ENCODE results near the gene ERRFI1. TPM values are rescaled to one million over a fixed set of nuclear protein-coding genes. Genes with fewer than 3 reads are reported as not detected.

ERRFI1 gene
- total and polyA plus RNA-seq, 4 donors = 33.3 to 258 (median 120) TPM

- Histone ChIP-seq H3K9me3 (ENCODE audit: control insufficient read depth, low read length) (no peaks in the 10 kb centered on the region), H3K36me3 (ENCODE audit: control insufficient read depth in 1 of 2, insufficient read depth in 2 of 2, low read length in 1 of 2) (no peaks in the 10 kb centered on the region), H3K4me3 (ENCODE audit: low read length in 2 of 2) (no peak overlapping the region), H3K27ac (ENCODE audit: low read depth in 1 of 2, low read length in 2 of 2) (no peak overlapping the region), H3K27me3 (ENCODE audit: control insufficient read depth in 1 of 2, insufficient read depth in 2 of 2, low read length in 1 of 2) (no peaks in the 10 kb centered on the region), H3K4me1 (ENCODE audit: control insufficient read depth in 1 of 2, insufficient read depth in 2 of 2, low read length in 2 of 2) (no peaks in the 10 kb centered on the region)
- no peak for DNase-seq
- intact Hi-C loops (cut with DNase I) = no loop called here
- WGBS, 2 donors = 90 to 92% methylated on average over 19 of the region's 19 CpGs
- no peak for ATAC-seq (ENCODE audit: low FRiP score)
Measured at GRCh38 chr1:7993593-7994479, 32.3 kb downstream of the ERRFI1 start.

DNA sequence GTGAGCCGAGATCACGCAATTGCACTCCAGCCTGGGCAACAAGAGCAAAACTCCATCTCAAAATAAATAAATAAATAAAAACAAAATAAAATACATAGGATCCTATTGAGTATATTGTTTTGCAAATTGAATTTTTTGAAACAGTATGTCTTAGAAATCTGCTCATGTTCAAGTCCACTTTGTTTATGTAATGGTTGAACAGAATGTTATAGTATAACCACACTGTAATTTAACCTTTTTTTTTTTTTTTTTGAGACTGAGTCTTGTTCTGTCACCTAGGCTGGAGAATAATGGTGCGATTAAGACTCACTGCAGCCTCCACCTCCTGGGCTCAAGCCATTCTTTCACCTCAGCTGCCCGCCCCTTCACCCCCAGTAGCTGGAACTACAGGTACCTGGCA, 33.2 kb downstream of the ERRFI1 start:
- Histone ChIP-seq H3K4me1 (ENCODE audit: control insufficient read depth in 1 of 2, insufficient read depth in 2 of 2, low read length in 2 of 2) (no peaks in the 10 kb centered on the region), H3K9me3 (ENCODE audit: control insufficient read depth, low read length) (no peaks in the 10 kb centered on the region), H3K27me3 (ENCODE audit: control insufficient read depth in 1 of 2, insufficient read depth in 2 of 2, low read length in 1 of 2) (no peaks in the 10 kb centered on the region), H3K4me3 (ENCODE audit: low read length in 2 of 2) (no peak overlapping the region), H3K27ac (ENCODE audit: low read depth in 1 of 2, low read length in 2 of 2) (no peak overlapping the region), H3K36me3 (ENCODE audit: control insufficient read depth in 1 of 2, insufficient read depth in 2 of 2, low read length in 1 of 2) (no peaks in the 10 kb centered on the region)
- ATAC-seq (ENCODE audit: low FRiP score) = no peak
- intact Hi-C loops (cut with DNase I) = no loop called here
- no peak for DNase-seq
- 96 to 98% methylated on average over 4 of the region's 4 CpGs for WGBS, 2 donors

GRCh38 chr1:7991504-7992440, 34.3 kb downstream of the ERRFI1 start:
- DNase-seq = no peak
- no peaks in the 10 kb centered on the region for H3K4me1 ChIP-seq (ENCODE audit: control insufficient read depth in 1 of 2, insufficient read depth in 2 of 2, low read length in 2 of 2)
- WGBS, 2 donors = 92 to 94% methylated on average over 18 of the region's 18 CpGs
- no peaks in the 10 kb centered on the region for H3K27me3 ChIP-seq (ENCODE audit: control insufficient read depth in 1 of 2, insufficient read depth in 2 of 2, low read length in 1 of 2)
- H3K36me3 ChIP-seq (ENCODE audit: control insufficient read depth in 1 of 2, insufficient read depth in 2 of 2, low read length in 1 of 2) = no peaks in the 10 kb centered on the region
- intact Hi-C loops (cut with DNase I) = no loop called here
- H3K9me3 ChIP-seq (ENCODE audit: control insufficient read depth, low read length) = no peaks in the 10 kb centered on the region
- no peak for ATAC-seq (ENCODE audit: low FRiP score)
- no peak overlapping the region for H3K4me3 ChIP-seq (ENCODE audit: low read length in 2 of 2)
- no peak overlapping the region for H3K27ac ChIP-seq (ENCODE audit: low read depth in 1 of 2, low read length in 2 of 2)

GRCh38 chr1:7989762-7990428, 36.2 kb downstream of the ERRFI1 start:
- Histone ChIP-seq H3K4me1 (ENCODE audit: control insufficient read depth in 1 of 2, insufficient read depth in 2 of 2, low read length in 2 of 2) (no peaks in the 10 kb centered on the region), H3K9me3 (ENCODE audit: control insufficient read depth, low read length) (no peaks in the 10 kb centered on the region), H3K27ac (ENCODE audit: low read depth in 1 of 2, low read length in 2 of 2) (no peak overlapping the region), H3K27me3 (ENCODE audit: control insufficient read depth in 1 of 2, insufficient read depth in 2 of 2, low read length in 1 of 2) (no peaks in the 10 kb centered on the region), H3K36me3 (ENCODE audit: control insufficient read depth in 1 of 2, insufficient read depth in 2 of 2, low read length in 1 of 2) (peaks cover 0 to 3% of the 10 kb centered on the region in 2 donors), H3K4me3 (ENCODE audit: low read length in 2 of 2) (no peak overlapping the region)
- ATAC-seq (ENCODE audit: low FRiP score) = peak; percentile 46
- peak in 1 of 2 donors; percentile 38 for DNase-seq
- 47 to 53% methylated on average over 2 of the region's 2 CpGs for WGBS, 2 donors
- intact Hi-C loops (cut with DNase I) = no loop called here

GRCh38 chr1:7988576-7988975, 37.5 kb downstream of the ERRFI1 start:
- Histone ChIP-seq H3K4me1 (ENCODE audit: control insufficient read depth in 1 of 2, insufficient read depth in 2 of 2, low read length in 2 of 2) (no peaks in the 10 kb centered on the region), H3K9me3 (ENCODE audit: control insufficient read depth, low read length) (no peaks in the 10 kb centered on the region), H3K27ac (ENCODE audit: low read depth in 1 of 2, low read length in 2 of 2) (peak overlapping the region in 1 of 2 donors; percentile 20), H3K4me3 (ENCODE audit: low read length in 2 of 2) (no peak overlapping the region), H3K36me3 (ENCODE audit: control insufficient read depth in 1 of 2, insufficient read depth in 2 of 2, low read length in 1 of 2) (peaks cover 0 to 3% of the 10 kb centered on the region in 2 donors), H3K27me3 (ENCODE audit: control insufficient read depth in 1 of 2, insufficient read depth in 2 of 2, low read length in 1 of 2) (no peaks in the 10 kb centered on the region)
- WGBS, 2 donors = 79 to 90% methylated on average over 1 of the region's 1 CpG
- DNase-seq (no peak), ATAC-seq (ENCODE audit: low FRiP score) (no peak)
- intact Hi-C loops (cut with DNase I) = no loop called here

DNA sequence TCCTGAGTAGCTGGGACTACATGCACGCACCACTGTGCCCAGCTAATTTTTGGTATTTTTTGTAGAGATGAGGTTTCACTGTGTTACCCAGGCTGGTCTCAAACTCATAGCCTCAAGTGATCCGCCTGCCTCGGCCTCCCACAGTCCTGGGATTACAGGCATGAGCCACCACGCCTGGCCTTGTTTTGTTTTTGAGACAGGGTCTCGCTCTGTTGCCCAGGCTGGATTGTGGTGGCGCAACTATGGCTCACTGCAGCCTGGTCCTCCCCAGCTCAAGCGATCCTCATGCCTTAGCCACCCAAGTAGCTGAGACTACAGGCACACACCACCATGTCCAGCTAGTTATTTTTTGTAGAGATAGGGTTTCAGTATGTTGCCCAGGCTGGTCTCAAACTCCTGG, 38.6 kb downstream of the ERRFI1 start:
- ATAC-seq (ENCODE audit: low FRiP score) = no peak
- intact Hi-C loops (cut with DNase I) = no loop called here
- no peak overlapping the region for H3K27ac ChIP-seq (ENCODE audit: low read depth in 1 of 2, low read length in 2 of 2)
- H3K4me3 ChIP-seq (ENCODE audit: low read length in 2 of 2) = no peak overlapping the region
- WGBS, 2 donors = 96 to 97% methylated on average over 7 of the region's 7 CpGs
- H3K36me3 ChIP-seq (ENCODE audit: control insufficient read depth in 1 of 2, insufficient read depth in 2 of 2, low read length in 1 of 2) = peaks cover 0 to 5% of the 10 kb centered on the region in 2 donors
- no peaks in the 10 kb centered on the region for H3K9me3 ChIP-seq (ENCODE audit: control insufficient read depth, low read length)
- no peaks in the 10 kb centered on the region for H3K27me3 ChIP-seq (ENCODE audit: control insufficient read depth in 1 of 2, insufficient read depth in 2 of 2, low read length in 1 of 2)
- DNase-seq = peak in 1 of 2 donors; percentile 65
- H3K4me1 ChIP-seq (ENCODE audit: control insufficient read depth in 1 of 2, insufficient read depth in 2 of 2, low read length in 2 of 2) = no peaks in the 10 kb centered on the region

DNA sequence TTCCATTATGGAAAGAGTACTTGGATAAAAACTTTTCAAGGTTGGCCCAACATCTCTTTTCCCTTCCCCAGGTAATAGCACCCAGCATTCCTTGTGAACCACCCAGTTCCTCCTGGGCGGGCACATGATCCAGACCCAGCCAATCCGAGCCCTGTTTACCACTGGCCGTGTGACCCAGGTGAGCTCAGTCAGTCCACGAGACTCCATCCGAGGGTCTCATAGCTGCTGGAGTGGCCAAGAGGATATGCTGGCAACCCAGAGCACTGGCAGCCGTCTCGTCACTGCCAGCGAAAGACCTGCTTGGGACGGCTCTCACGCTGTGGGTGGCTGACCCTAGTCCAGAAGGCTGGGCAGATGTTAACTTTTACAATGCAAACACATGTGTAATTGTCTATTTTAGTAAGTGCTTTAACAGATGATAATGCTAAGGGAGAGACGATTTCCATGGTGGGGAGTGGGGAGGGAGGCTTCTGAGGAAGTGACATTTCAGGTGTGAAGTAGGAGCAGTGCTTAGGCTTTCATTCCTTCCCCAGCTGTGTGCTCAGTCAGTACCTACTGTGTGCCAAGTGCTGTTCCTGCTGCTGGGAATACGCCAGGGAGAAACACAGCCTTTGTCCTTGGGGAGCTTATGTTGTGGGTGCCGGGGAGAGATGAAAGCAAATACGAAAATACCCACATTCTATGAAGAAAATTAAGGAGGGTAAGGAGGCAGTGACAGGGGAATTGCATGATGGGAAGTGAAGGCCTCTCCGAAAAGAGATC, 40.1 kb downstream of the ERRFI1 start:
- H3K4me1 ChIP-seq (ENCODE audit: control insufficient read depth in 1 of 2, insufficient read depth in 2 of 2, low read length in 2 of 2) = no peaks in the 10 kb centered on the region
- no peak overlapping the region for H3K27ac ChIP-seq (ENCODE audit: low read depth in 1 of 2, low read length in 2 of 2)
- H3K36me3 ChIP-seq (ENCODE audit: control insufficient read depth in 1 of 2, insufficient read depth in 2 of 2, low read length in 1 of 2) = peaks cover 0 to 7% of the 10 kb centered on the region in 2 donors
- intact Hi-C loops (cut with DNase I) = loop anchor here in 1 of 2 donors (2.0 kb wide), 1 partner anchor 329 kb away; no protein-coding TSS in a partner anchor
- H3K27me3 ChIP-seq (ENCODE audit: control insufficient read depth in 1 of 2, insufficient read depth in 2 of 2, low read length in 1 of 2) = no peaks in the 10 kb centered on the region
- peak in 1 of 2 donors; percentile 58 for DNase-seq
- no peak overlapping the region for H3K4me3 ChIP-seq (ENCODE audit: low read length in 2 of 2)
- 73 to 74% methylated on average over 15 of the region's 15 CpGs for WGBS, 2 donors
- no peak for ATAC-seq (ENCODE audit: low FRiP score)
- no peaks in the 10 kb centered on the region for H3K9me3 ChIP-seq (ENCODE audit: control insufficient read depth, low read length)

GRCh38 chr1:7984811-7985210, 41.3 kb downstream of the ERRFI1 start:
- WGBS, 2 donors = 92% methylated on average over 15 of the region's 15 CpGs
- Histone ChIP-seq H3K27ac (ENCODE audit: low read depth in 1 of 2, low read length in 2 of 2) (no peak overlapping the region), H3K36me3 (ENCODE audit: control insufficient read depth in 1 of 2, insufficient read depth in 2 of 2, low read length in 1 of 2) (peaks cover 0 to 10% of the 10 kb centered on the region in 2 donors), H3K27me3 (ENCODE audit: control insufficient read depth in 1 of 2, insufficient read depth in 2 of 2, low read length in 1 of 2) (no peaks in the 10 kb centered on the region), H3K4me3 (ENCODE audit: low read length in 2 of 2) (no peak overlapping the region), H3K9me3 (ENCODE audit: control insufficient read depth, low read length) (no peaks in the 10 kb centered on the region), H3K4me1 (ENCODE audit: control insufficient read depth in 1 of 2, insufficient read depth in 2 of 2, low read length in 2 of 2) (no peaks in the 10 kb centered on the region)
- no peak for ATAC-seq (ENCODE audit: low FRiP score)
- peak in 1 of 2 donors; percentile 26 for DNase-seq
- intact Hi-C loops (cut with DNase I) = loop anchor here (2.0 to 5.0 kb wide), 2 partner anchors 330 to 332 kb away; partner anchors contain the start of gene SLC45A1 (in 1 of the 2)

Data from aorta (tissue), 5 donors.